Activated CD4-positive, CD25-positive, alpha-beta regulatory T cell treated with anti-CD3 and anti-CD28 coated beads, Interleukin-2, amount 50 U/mL, for 72 hours (primary cell): ENCODE measurements around the gene CAB39.

Experiments
- DNase-seq: peaks from one replicate; pipeline ENCODE4 v3.0.0; 2021

Gene CAB39

GRCh38 chr2:230865307-230865765, 152.7 kb downstream of the CAB39 start:
- DNase-seq: no peak

DNA sequence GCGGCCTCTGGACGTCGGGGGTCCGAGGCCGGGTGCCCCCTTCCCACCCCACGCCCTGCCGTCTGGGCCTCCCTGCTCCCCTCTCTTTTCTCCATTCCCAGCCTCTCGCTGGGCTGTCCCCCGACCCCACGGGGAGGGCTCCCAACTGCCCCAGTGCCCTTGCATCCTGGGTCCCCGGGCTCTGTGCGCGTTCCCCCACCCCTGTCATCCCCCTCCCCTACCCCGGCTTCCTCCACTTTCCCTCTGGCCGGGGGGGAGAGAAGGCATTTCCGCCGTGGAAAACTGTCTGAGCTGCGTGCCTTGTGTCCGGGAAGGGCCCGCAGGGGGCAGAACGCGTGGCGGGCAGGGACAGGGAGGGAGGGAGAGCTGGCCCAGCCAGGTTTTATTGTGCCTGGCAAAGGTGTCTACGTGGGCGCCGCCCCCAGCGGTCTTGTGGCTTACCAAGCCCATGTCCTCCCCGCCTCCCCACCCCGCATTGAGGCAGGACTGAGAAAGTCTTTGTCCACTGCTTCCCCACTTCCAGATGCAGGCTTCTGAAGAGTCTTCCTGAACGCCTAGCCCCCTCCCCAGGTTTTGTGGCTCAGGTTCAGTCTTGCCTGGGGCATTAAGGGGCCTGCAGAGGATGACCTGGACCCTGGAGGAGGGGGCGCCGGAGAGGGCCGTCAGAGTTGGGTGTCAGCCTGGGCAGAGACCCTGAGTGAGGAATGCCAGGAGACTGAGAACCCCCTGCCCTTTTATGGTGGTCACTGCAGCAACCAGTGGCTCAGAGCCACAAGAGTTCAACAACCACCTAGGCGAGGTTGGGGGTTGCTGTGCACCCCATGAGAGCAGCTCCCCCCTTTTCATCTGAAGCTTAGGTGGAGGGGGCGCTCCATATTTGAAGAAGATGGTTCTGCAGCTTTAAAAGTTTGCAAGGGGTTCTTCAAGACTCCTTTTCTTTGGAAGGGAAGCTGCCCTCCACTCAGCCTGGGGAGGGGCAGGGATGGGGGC, 153.4 kb downstream of the CAB39 start:
- DNase-seq: no peak

DNA sequence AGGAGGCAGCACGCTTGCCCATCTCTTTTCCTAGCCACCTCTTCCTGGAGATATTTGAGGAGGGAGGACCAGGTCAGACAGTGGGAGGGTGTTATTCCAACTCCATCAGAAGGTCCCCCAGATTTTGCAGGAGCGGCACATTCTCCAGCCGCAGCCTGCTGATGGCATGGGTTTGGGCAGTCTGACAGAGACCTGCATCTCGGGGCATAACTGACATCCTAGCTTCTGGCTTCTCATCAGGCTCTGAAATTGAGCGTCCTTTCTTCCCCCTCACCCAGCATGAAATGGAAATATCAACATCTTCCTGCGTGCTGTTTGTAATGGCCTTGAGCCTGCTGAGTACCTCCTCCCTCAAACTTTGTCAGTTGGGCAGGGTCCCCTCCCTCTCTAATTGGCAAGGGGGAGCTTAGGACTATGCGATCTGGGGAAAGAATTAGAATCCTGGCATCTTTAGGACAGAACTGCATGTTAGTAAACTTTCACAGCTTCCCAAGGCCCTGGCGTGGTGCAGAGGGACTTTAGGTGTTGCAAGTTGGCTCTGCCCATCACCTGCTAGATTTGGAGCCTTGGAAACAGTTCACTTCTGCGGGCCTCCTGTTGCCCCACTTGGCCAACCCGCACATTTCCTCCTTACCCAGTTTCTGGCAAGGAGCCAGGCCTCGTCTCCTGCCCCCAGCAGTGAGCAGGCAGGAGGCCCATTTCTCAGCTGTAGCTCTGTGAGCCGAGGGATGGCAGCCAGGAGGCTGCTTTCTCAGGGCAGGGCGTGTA, 154.3 kb downstream of the CAB39 start:
- DNase-seq: no peak

DNA sequence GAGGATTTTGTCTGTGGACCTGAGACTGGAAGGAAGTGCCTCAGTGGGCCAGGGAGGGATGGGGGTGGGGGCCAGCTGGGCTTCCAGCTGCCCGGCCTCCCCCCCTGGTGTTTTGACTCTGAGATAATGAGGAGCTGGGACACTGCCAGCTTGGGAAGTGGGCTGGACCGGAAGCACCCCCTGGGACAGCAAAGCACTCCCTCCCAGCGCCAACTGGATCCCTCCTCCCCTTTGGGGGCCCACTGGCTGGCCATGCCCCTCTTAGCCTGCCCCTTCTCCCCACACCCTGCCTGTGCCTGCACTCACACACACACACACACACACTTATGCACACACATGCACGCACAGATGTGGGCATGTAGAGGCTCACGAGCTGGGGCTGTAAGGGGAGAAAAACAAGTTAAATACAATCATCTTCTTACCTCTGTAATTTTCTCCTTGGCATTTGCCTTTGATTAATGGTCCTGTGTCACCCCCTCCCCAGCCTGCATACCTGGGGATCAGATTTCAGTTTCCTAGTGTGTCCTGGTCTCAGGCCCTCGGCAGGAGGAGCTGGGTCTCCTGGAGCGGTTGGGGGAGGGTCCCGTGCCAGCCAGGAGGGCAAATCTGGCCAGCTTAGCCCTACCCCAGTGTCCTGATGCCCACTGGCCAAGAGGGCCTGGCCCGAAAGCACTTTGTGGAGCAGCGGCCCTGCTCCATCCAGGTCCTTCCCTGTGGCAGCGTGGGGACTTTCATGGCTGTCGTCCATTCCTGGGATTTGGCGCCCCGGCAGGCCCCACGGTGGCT, 155.7 kb downstream of the CAB39 start:
- DNase-seq: no peak

GRCh38 chr2:230868947-230869913, 156.6 kb downstream of the CAB39 start:
- DNase-seq: no peak

- DNase-seq: peak; percentile 27
These were observed 157.4 kb downstream of the CAB39 start for GRCh38 chr2:230869914-230870543.
